Measurements from ENCODE around the gene PC. TPM values are rescaled to one million over a fixed set of nuclear protein-coding genes. Genes with fewer than 3 reads are reported as not detected.
"Not testable (repeated sequence)": the region's sequence is repeated elsewhere in the genome, so short reads cannot be mapped to it uniquely, and the experiment has no call there.

The PC gene
- total RNA-seq, 1 donor from 2014 or later, result 10.5 TPM

GRCh38 chr11:66996609-66997273, 38.6 kb upstream of the PC start:
- Histone ChIP-seq H3K36me3 (ENCODE audit: insufficient read depth, low read length) (no peaks in the 10 kb centered on the region), H2AFZ (ENCODE audit: low read depth, low read length) (peak overlapping the region; percentile 51), H3K4me3 (ENCODE audit: insufficient read depth, low read depth, low read length) (no peak overlapping the region), H3K27me3 (ENCODE audit: insufficient read depth, low read length) (no peaks in the 10 kb centered on the region), H3K4me1 (ENCODE audit: insufficient read depth, low read length) (no peaks in the 10 kb centered on the region), H3K4me2 (ENCODE audit: low read length) (peak overlapping the region; percentile 46), H3K9me3 (ENCODE audit: insufficient read depth, low read depth, low read length) (no peaks in the 10 kb centered on the region), H4K20me1 (ENCODE audit: insufficient read depth, low read length) (no peaks in the 10 kb centered on the region), H3K79me2 (ENCODE audit: insufficient read depth, low read length) (no peaks in the 10 kb centered on the region), H3K27ac (ENCODE audit: low read depth, low read length) (no peak overlapping the region), H3K9ac (ENCODE audit: low read length) (no peak overlapping the region)
- H3K27me3 Mint-ChIP-seq (ENCODE audit: low read depth, unreplicated experiment), result peaks cover 8% of the 10 kb centered on the region
- TF ChIP-seq EZH2 (IDR thresholded peaks at IDR 0.05; ENCODE audit: insufficient read depth, low read length), result no peak
- TF ChIP-seq, protein P1, sequence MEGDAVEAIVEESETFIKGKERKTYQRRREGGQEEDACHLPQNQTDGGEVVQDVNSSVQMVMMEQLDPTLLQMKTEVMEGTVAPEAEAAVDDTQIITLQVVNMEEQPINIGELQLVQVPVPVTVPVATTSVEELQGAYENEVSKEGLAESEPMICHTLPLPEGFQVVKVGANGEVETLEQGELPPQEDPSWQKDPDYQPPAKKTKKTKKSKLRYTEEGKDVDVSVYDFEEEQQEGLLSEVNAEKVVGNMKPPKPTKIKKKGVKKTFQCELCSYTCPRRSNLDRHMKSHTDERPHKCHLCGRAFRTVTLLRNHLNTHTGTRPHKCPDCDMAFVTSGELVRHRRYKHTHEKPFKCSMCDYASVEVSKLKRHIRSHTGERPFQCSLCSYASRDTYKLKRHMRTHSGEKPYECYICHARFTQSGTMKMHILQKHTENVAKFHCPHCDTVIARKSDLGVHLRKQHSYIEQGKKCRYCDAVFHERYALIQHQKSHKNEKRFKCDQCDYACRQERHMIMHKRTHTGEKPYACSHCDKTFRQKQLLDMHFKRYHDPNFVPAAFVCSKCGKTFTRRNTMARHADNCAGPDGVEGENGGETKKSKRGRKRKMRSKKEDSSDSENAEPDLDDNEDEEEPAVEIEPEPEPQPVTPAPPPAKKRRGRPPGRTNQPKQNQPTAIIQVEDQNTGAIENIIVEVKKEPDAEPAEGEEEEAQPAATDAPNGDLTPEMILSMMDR (IDR thresholded peaks at IDR 0.05; ENCODE audit: insufficient read depth, low read depth, low read length), result no peak
- DNase-seq (ENCODE audit: low read depth), result peak; percentile 73
- H3K27ac Mint-ChIP-seq (ENCODE audit: unreplicated experiment), result peak overlapping the region; percentile 79
- FAIRE-seq, result no peak
- H3K4me3 Mint-ChIP-seq (ENCODE audit: unreplicated experiment), result no peak overlapping the region
- H3K9me3 Mint-ChIP-seq (ENCODE audit: unreplicated experiment), result no peaks in the 10 kb centered on the region
- H3K4me1 Mint-ChIP-seq (ENCODE audit: low read depth, unreplicated experiment), result peaks cover 9% of the 10 kb centered on the region
- H3K36me3 Mint-ChIP-seq (ENCODE audit: low read depth, unreplicated experiment), result no peaks in the 10 kb centered on the region

GRCh38 chr11:66992041-66992440, 33.9 kb upstream of the PC start:
- Mint-ChIP-seq H3K27ac (ENCODE audit: unreplicated experiment) (no peak overlapping the region), H3K27me3 (ENCODE audit: low read depth, unreplicated experiment) (peaks cover 10% of the 10 kb centered on the region), H3K4me3 (ENCODE audit: unreplicated experiment) (no peak overlapping the region), H3K4me1 (ENCODE audit: low read depth, unreplicated experiment) (peaks cover 4% of the 10 kb centered on the region), H3K9me3 (ENCODE audit: unreplicated experiment) (peaks cover 4% of the 10 kb centered on the region), H3K36me3 (ENCODE audit: low read depth, unreplicated experiment) (no peaks in the 10 kb centered on the region)
- Histone ChIP-seq H3K9me3 (ENCODE audit: insufficient read depth, low read depth, low read length) (no peaks in the 10 kb centered on the region), H3K4me1 (ENCODE audit: insufficient read depth, low read length) (no peaks in the 10 kb centered on the region), H3K79me2 (ENCODE audit: insufficient read depth, low read length) (no peaks in the 10 kb centered on the region), H3K36me3 (ENCODE audit: insufficient read depth, low read length) (no peaks in the 10 kb centered on the region), H3K4me3 (ENCODE audit: insufficient read depth, low read depth, low read length) (no peak overlapping the region), H3K27ac (ENCODE audit: low read depth, low read length) (no peak overlapping the region), H4K20me1 (ENCODE audit: insufficient read depth, low read length) (no peaks in the 10 kb centered on the region), H2AFZ (ENCODE audit: low read depth, low read length) (no peak overlapping the region), H3K4me2 (ENCODE audit: low read length) (no peak overlapping the region), H3K27me3 (ENCODE audit: insufficient read depth, low read length) (no peaks in the 10 kb centered on the region), H3K9ac (ENCODE audit: low read length) (no peak overlapping the region)
- FAIRE-seq (no peak), DNase-seq (ENCODE audit: low read depth) (no peak)
- TF ChIP-seq, protein P1 (IDR thresholded peaks at IDR 0.05; ENCODE audit: insufficient read depth, low read depth, low read length), result no peak
- no peak for TF ChIP-seq EZH2 (IDR thresholded peaks at IDR 0.05; ENCODE audit: insufficient read depth, low read length)

DNA sequence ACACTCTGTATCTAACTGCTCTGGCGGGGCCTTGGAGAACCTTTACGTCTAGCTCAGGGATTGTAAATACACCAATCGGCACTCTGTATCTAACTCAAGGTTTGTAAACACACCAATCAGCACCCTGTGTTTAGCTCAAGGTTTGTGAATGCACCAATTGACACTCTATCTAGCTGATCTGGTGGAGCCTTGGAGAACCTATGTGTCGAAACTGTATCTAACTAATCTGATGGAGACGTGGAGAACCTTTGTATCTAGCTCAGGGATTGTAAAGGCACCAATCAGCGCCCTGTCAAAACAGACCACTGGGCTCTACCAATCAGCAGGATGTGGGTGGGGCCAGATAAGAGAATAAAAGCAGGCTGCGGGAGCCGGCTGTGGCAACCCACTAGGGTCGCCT, 31.2 kb upstream of the PC start:
- not testable (repeated sequence) for H3K4me1 Mint-ChIP-seq (ENCODE audit: low read depth, unreplicated experiment); H3K79me2 ChIP-seq (ENCODE audit: insufficient read depth, low read length); H3K9ac ChIP-seq (ENCODE audit: low read length); H3K4me3 Mint-ChIP-seq (ENCODE audit: unreplicated experiment); H3K4me3 ChIP-seq (ENCODE audit: insufficient read depth, low read depth, low read length); H3K4me2 ChIP-seq (ENCODE audit: low read length); H3K27me3 ChIP-seq (ENCODE audit: insufficient read depth, low read length); DNase-seq (ENCODE audit: low read depth); H3K4me1 ChIP-seq (ENCODE audit: insufficient read depth, low read length); H3K27ac ChIP-seq (ENCODE audit: low read depth, low read length); FAIRE-seq; H3K9me3 Mint-ChIP-seq (ENCODE audit: unreplicated experiment); H3K36me3 ChIP-seq (ENCODE audit: insufficient read depth, low read length); H4K20me1 ChIP-seq (ENCODE audit: insufficient read depth, low read length); H3K9me3 ChIP-seq (ENCODE audit: insufficient read depth, low read depth, low read length); H3K27ac Mint-ChIP-seq (ENCODE audit: unreplicated experiment); H2AFZ ChIP-seq (ENCODE audit: low read depth, low read length); H3K36me3 Mint-ChIP-seq (ENCODE audit: low read depth, unreplicated experiment)
- H3K27me3 Mint-ChIP-seq (ENCODE audit: low read depth, unreplicated experiment), result peaks cover 21% of the 10 kb centered on the region

- not testable (repeated sequence) for H2AFZ ChIP-seq (ENCODE audit: low read depth, low read length); DNase-seq (ENCODE audit: low read depth); H3K4me3 Mint-ChIP-seq (ENCODE audit: unreplicated experiment); H3K4me1 Mint-ChIP-seq (ENCODE audit: low read depth, unreplicated experiment); H4K20me1 ChIP-seq (ENCODE audit: insufficient read depth, low read length); H3K27ac ChIP-seq (ENCODE audit: low read depth, low read length); FAIRE-seq; H3K36me3 ChIP-seq (ENCODE audit: insufficient read depth, low read length); H3K9me3 ChIP-seq (ENCODE audit: insufficient read depth, low read depth, low read length); H3K4me2 ChIP-seq (ENCODE audit: low read length); H3K79me2 ChIP-seq (ENCODE audit: insufficient read depth, low read length); H3K36me3 Mint-ChIP-seq (ENCODE audit: low read depth, unreplicated experiment); H3K4me3 ChIP-seq (ENCODE audit: insufficient read depth, low read depth, low read length); H3K4me1 ChIP-seq (ENCODE audit: insufficient read depth, low read length); H3K9me3 Mint-ChIP-seq (ENCODE audit: unreplicated experiment); H3K27me3 ChIP-seq (ENCODE audit: insufficient read depth, low read length); H3K27ac Mint-ChIP-seq (ENCODE audit: unreplicated experiment); H3K9ac ChIP-seq (ENCODE audit: low read length)
- H3K27me3 Mint-ChIP-seq (ENCODE audit: low read depth, unreplicated experiment), result peaks cover 25% of the 10 kb centered on the region
These were observed 30.6 kb upstream of the PC start for GRCh38 chr11:66988741-66989140.

Measured in astrocyte (in vitro differentiated cells and primary cell).